LNCAP (cell line): Measurements from ENCODE around the gene PLBD2.

Source experiments
- CTCF ChIP-seq: fragments of 450-650 bp; IDR thresholded peaks from 2 replicates; pipeline ENCODE4 v1.5.1; 2017; ENCODE audit warnings: mild to moderate bottlenecking

The PLBD2 gene

DNA sequence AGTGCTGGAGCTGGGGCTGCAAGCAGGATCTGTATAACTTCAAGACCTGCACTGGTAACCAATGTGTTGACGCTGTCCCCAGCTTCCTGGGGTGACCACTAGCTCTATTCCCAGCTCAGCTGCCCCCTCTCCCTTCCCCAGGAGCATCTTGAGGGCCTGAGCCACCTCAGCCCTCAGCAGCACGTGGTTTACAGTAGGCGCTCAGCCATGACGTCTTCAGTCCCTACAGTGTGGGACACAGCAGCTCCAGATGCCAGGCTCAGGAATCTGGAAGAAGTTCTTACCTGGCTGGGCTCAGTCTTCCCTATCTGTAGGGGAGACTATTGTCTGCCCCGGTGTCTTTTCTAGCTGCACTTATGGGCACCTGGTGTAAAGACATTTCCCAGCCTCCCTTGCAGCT is 36.7 kb downstream of the PLBD2 start:
- TF ChIP-seq CTCF = no peak

GRCh38 chr12:113396200-113396599 is 37.8 kb downstream of the PLBD2 start:
- no peak for TF ChIP-seq CTCF

- no peak for TF ChIP-seq CTCF
These were observed 38.6 kb downstream of the PLBD2 start for GRCh38 chr12:113396828-113397496.

GRCh38 chr12:113397497-113398197 is 39.3 kb downstream of the PLBD2 start:
- no peak for TF ChIP-seq CTCF

- no peak for TF ChIP-seq CTCF
These were observed 40.2 kb downstream of the PLBD2 start for GRCh38 chr12:113398346-113399290.

- TF ChIP-seq CTCF = no peak
These were observed 41.1 kb downstream of the PLBD2 start for GRCh38 chr12:113399490-113399889.

- no peak for TF ChIP-seq CTCF
These were observed 42.0 kb downstream of the PLBD2 start for GRCh38 chr12:113400362-113400761.
